NCI-H510A (cell line): Measurements from ENCODE around the gene CAVIN2.
A peak's percentile ranks its signal among the peaks of the same experiment; 100 is the strongest.

ENCODE experiments used
- DNase-seq: peaks from one replicate; lab custom pipeline; 2025; lab: John Stamatoyannopoulos, UW

CAVIN2 gene

GRCh38 chr2:191846515-191847476 lies at the start of gene CAVIN2:
Gene CAVIN2, minus strand, starts transcription at chr2:191847088. Its CDS starts 163 bp downstream, at chr2:191846925.
- no peak for DNase-seq

GRCh38 chr2:191895743-191896142 lies 48.9 kb upstream of the CAVIN2 start:
- DNase-seq = no peak

GRCh38 chr2:191895195-191895594 lies 48.3 kb upstream of the CAVIN2 start:
- DNase-seq = no peak

- DNase-seq = no peak
Observed at GRCh38 chr2:191894681-191895147, 47.8 kb upstream of the CAVIN2 start.

GRCh38 chr2:191892391-191892790 lies 45.5 kb upstream of the CAVIN2 start:
- no peak for DNase-seq

GRCh38 chr2:191891656-191892055 lies 44.8 kb upstream of the CAVIN2 start:
- DNase-seq = no peak

GRCh38 chr2:191889931-191890330 lies 43.0 kb upstream of the CAVIN2 start:
- DNase-seq = no peak

GRCh38 chr2:191888400-191889166 lies 41.7 kb upstream of the CAVIN2 start:
- no peak for DNase-seq

- DNase-seq = no peak
Observed at GRCh38 chr2:191885650-191886049, 38.8 kb upstream of the CAVIN2 start.

- DNase-seq = no peak
Observed at GRCh38 chr2:191885098-191885497, 38.2 kb upstream of the CAVIN2 start.

GRCh38 chr2:191881982-191882816 lies 35.3 kb upstream of the CAVIN2 start:
- no peak for DNase-seq

GRCh38 chr2:191878548-191879279 lies 31.8 kb upstream of the CAVIN2 start:
- DNase-seq = no peak

GRCh38 chr2:191877875-191878274 lies 31.0 kb upstream of the CAVIN2 start:
- DNase-seq = no peak

GRCh38 chr2:191875859-191876258 lies 29.0 kb upstream of the CAVIN2 start:
- no peak for DNase-seq

GRCh38 chr2:191870744-191871143 lies 23.9 kb upstream of the CAVIN2 start:
- no peak for DNase-seq

- DNase-seq = no peak
Observed at GRCh38 chr2:191869781-191870180, 22.9 kb upstream of the CAVIN2 start.

GRCh38 chr2:191869178-191869577 lies 22.3 kb upstream of the CAVIN2 start:
- peak; percentile 73 for DNase-seq

- no peak for DNase-seq
Observed at GRCh38 chr2:191867507-191867847, 20.6 kb upstream of the CAVIN2 start.

- no peak for DNase-seq
Observed at GRCh38 chr2:191866675-191867506, 20.0 kb upstream of the CAVIN2 start.

- DNase-seq = no peak
Observed at GRCh38 chr2:191866195-191866594, 19.3 kb upstream of the CAVIN2 start.
